ENCODE results near the gene SMG9.

The SMG9 gene

GRCh38 chr19:43768273-43769050 lies 13.7 kb upstream of the SMG9 start:
- TF ChIP-seq FOXM1 (IDR thresholded peaks at IDR 0.05; ENCODE audit: borderline replicate concordance, low read depth) (no peak), CEBPB (IDR thresholded peaks at IDR 0.05) (no peak), NFIC (IDR thresholded peaks at IDR 0.05) (no peak), EP300 (IDR thresholded peaks at IDR 0.05; ENCODE audit: borderline replicate concordance) (no peak), CREB1 (IDR thresholded peaks at IDR 0.05; ENCODE audit: low read depth) (no peak), MAX (IDR thresholded peaks at IDR 0.05) (no peak), USF1 (IDR thresholded peaks at IDR 0.05) (no peak), EGR1 (IDR thresholded peaks at IDR 0.05) (no peak), REST (IDR thresholded peaks at IDR 0.05; ENCODE audit: low read depth) (no peak), TCF12 (IDR thresholded peaks at IDR 0.05; ENCODE audit: low read depth) (no peak), YY1 (IDR thresholded peaks at IDR 0.05; ENCODE audit: low read depth) (no peak), TEAD4 (IDR thresholded peaks at IDR 0.05) (no peak), TAF1 (IDR thresholded peaks at IDR 0.05; ENCODE audit: low read depth) (no peak), ZBTB7A (IDR thresholded peaks at IDR 0.05; ENCODE audit: low read depth) (no peak), RAD21 (IDR thresholded peaks at IDR 0.05; ENCODE audit: low read depth) (no peak)

- TF ChIP-seq EP300 (IDR thresholded peaks at IDR 0.05; ENCODE audit: borderline replicate concordance): no peak
These were observed 13.1 kb upstream of the SMG9 start for GRCh38 chr19:43767818-43768217.

- TF ChIP-seq EGR1 (IDR thresholded peaks at IDR 0.05) (no peak), NFIC (IDR thresholded peaks at IDR 0.05) (no peak), TEAD4 (IDR thresholded peaks at IDR 0.05) (no peak), USF1 (IDR thresholded peaks at IDR 0.05) (no peak), CEBPB (IDR thresholded peaks at IDR 0.05) (no peak), ZBTB7A (IDR thresholded peaks at IDR 0.05; ENCODE audit: low read depth) (0 out of 2 replicates have a peak, but pooled peaks have one; percentile 16), TAF1 (IDR thresholded peaks at IDR 0.05; ENCODE audit: low read depth) (no peak)
These were observed 12.6 kb upstream of the SMG9 start for GRCh38 chr19:43767316-43767715.

- TF ChIP-seq TCF12 (IDR thresholded peaks at IDR 0.05; ENCODE audit: low read depth) (no peak), RAD21 (IDR thresholded peaks at IDR 0.05; ENCODE audit: low read depth) (no peak), MAX (IDR thresholded peaks at IDR 0.05) (no peak), ZBTB7A (IDR thresholded peaks at IDR 0.05; ENCODE audit: low read depth) (no peak), CREB1 (IDR thresholded peaks at IDR 0.05; ENCODE audit: low read depth) (no peak), FOXM1 (IDR thresholded peaks at IDR 0.05; ENCODE audit: borderline replicate concordance, low read depth) (no peak), USF1 (IDR thresholded peaks at IDR 0.05) (no peak), TEAD4 (IDR thresholded peaks at IDR 0.05) (no peak), YY1 (IDR thresholded peaks at IDR 0.05; ENCODE audit: low read depth) (no peak), EGR1 (IDR thresholded peaks at IDR 0.05) (no peak), CEBPB (IDR thresholded peaks at IDR 0.05) (no peak), EP300 (IDR thresholded peaks at IDR 0.05; ENCODE audit: borderline replicate concordance) (no peak)
These were observed 11.9 kb upstream of the SMG9 start for GRCh38 chr19:43766755-43767043.

- no peak for TF ChIP-seq CEBPB (IDR thresholded peaks at IDR 0.05)
- no peak for TF ChIP-seq RAD21 (IDR thresholded peaks at IDR 0.05; ENCODE audit: low read depth)
- TF ChIP-seq FOXM1 (IDR thresholded peaks at IDR 0.05; ENCODE audit: borderline replicate concordance, low read depth): no peak
- no peak for TF ChIP-seq TCF12 (IDR thresholded peaks at IDR 0.05; ENCODE audit: low read depth)
- no peak for TF ChIP-seq EP300 (IDR thresholded peaks at IDR 0.05; ENCODE audit: borderline replicate concordance)
- TF ChIP-seq ZBTB7A (IDR thresholded peaks at IDR 0.05; ENCODE audit: low read depth): no peak
- TF ChIP-seq EGR1 (IDR thresholded peaks at IDR 0.05): no peak
- TF ChIP-seq CREB1 (IDR thresholded peaks at IDR 0.05; ENCODE audit: low read depth): no peak
These were observed 10.5 kb upstream of the SMG9 start for GRCh38 chr19:43765109-43765876.

- no peak for TF ChIP-seq YY1 (IDR thresholded peaks at IDR 0.05; ENCODE audit: low read depth)
- no peak for TF ChIP-seq CEBPB (IDR thresholded peaks at IDR 0.05)
- TF ChIP-seq EGR1 (IDR thresholded peaks at IDR 0.05): no peak
- TF ChIP-seq RAD21 (IDR thresholded peaks at IDR 0.05; ENCODE audit: low read depth): no peak
- no peak for TF ChIP-seq TEAD4 (IDR thresholded peaks at IDR 0.05)
- no peak for TF ChIP-seq FOXM1 (IDR thresholded peaks at IDR 0.05; ENCODE audit: borderline replicate concordance, low read depth)
- no peak for TF ChIP-seq EP300 (IDR thresholded peaks at IDR 0.05; ENCODE audit: borderline replicate concordance)
- TF ChIP-seq CREB1 (IDR thresholded peaks at IDR 0.05; ENCODE audit: low read depth): no peak
- TF ChIP-seq TAF1 (IDR thresholded peaks at IDR 0.05; ENCODE audit: low read depth): no peak
- no peak for TF ChIP-seq MAX (IDR thresholded peaks at IDR 0.05)
- no peak for TF ChIP-seq USF1 (IDR thresholded peaks at IDR 0.05)
- TF ChIP-seq TCF12 (IDR thresholded peaks at IDR 0.05; ENCODE audit: low read depth): no peak
- TF ChIP-seq NFIC (IDR thresholded peaks at IDR 0.05): no peak
These were observed 8.7 kb upstream of the SMG9 start for GRCh38 chr19:43763473-43763939.
